B cell (primary cell): ENCODE results near the gene DRICH1. TPM values are rescaled to one million over a fixed set of nuclear protein-coding genes. Genes with fewer than 3 reads are reported as not detected.

Source experiments
- ATAC-seq: fragments of 200-7000 bp; cut with Tn5 transposase; one replicate; pipeline ENCODE4 v1.10.0; 2021; ENCODE audit warnings: low read depth, mild to moderate bottlenecking, moderate number of reproducible peaks, moderate library complexity
- CTCF ChIA-PET: fragments of 350-600 bp; sonication (Branson Sonifier 250); formaldehyde crosslinking; loops from one replicate; lab custom pipeline; 2021; ENCODE audit warnings: antibody characterized with exemption, inconsistent platforms; lab: Charles Lee
- POLR2A ChIA-PET: fragments of 350-600 bp; sonication (Branson Sonifier 250); formaldehyde crosslinking; loops from one replicate; lab custom pipeline; 2021; ENCODE audit warnings: antibody characterized with exemption; lab: Charles Lee
- DNase-seq: peaks from one replicate; pipeline ENCODE4 v3.0.0; 2013
- H2AFZ ChIP-seq: 2 replicates; pipeline ENCODE4 v1.6.1; 2012; ENCODE audit warnings: mild to moderate bottlenecking, low read depth, low read length; ENCODE audit not compliant: insufficient read depth, poor library complexity, severe bottlenecking
- H3K27ac ChIP-seq, 2 donors: 1 replicate in 1 of 2; 2 replicates in 1 of 2; pipeline ENCODE4 v1.5.1; 2012 to 2013; ENCODE audit warnings: low read length in 2 of 2, mild to moderate bottlenecking in 2 of 2, moderate library complexity in 1 of 2
- H3K27me3 ChIP-seq, 4 experiments: fragments of 200-600 bp in 1 of 4; sonication (generic) in 1 of 4; replicated peaks in 1 of 4; 1 replicate in 2 of 4; 2 replicates in 2 of 4; pipeline versions ENCODE4 v1.6.1 to v1.7.0; 2013 to 2016; ENCODE audit warnings: low read length in 3 of 4, mild to moderate bottlenecking in 2 of 4, mixed read lengths in 1 of 4, moderate library complexity in 1 of 4; ENCODE audit not compliant: insufficient read depth in 4 of 4, control insufficient read depth in 3 of 4; ENCODE audit errors: control extremely low read depth in 1 of 4
- H3K36me3 ChIP-seq, 2 experiments: replicated peaks in 1 of 2; 1 replicate in 1 of 2; 2 replicates in 1 of 2; pipeline versions ENCODE4 v1.6.1 to v1.7.1; 2013; ENCODE audit warnings: low read length in 1 of 2; ENCODE audit not compliant: insufficient read depth in 2 of 2, control insufficient read depth in 1 of 2; ENCODE audit errors: control extremely low read depth in 1 of 2, extremely low read depth in 1 of 2
- H3K4me1 ChIP-seq, 2 donors: fragments of 200-600 bp in 1 of 2; sonication (generic) in 1 of 2; 1 replicate in 1 of 2; 2 replicates in 1 of 2; pipeline versions ENCODE4 v1.5.1 to v1.6.1; 2013 to 2017; ENCODE audit warnings: low read length in 2 of 2; ENCODE audit not compliant: control insufficient read depth in 2 of 2, insufficient read depth in 2 of 2
- H3K4me2 ChIP-seq: replicated peaks from 2 replicates; pipeline ENCODE3; 2012; ENCODE audit warnings: mild to moderate bottlenecking, low read depth, low read length; ENCODE audit not compliant: poor library complexity, severe bottlenecking
- H3K4me3 ChIP-seq, 5 experiments: fragments of 200-600 bp in 1 of 5; sonication (generic) in 1 of 5; 1 replicate in 3 of 5; 2 replicates in 2 of 5; pipeline versions ENCODE4 v1.5.1 to v1.7.0; 2011 to 2016; ENCODE audit warnings: low read length in 4 of 5, mild to moderate bottlenecking in 4 of 5, low read depth in 2 of 5, control low read depth in 1 of 5, moderate library complexity in 1 of 5; ENCODE audit not compliant: insufficient read depth in 1 of 5; ENCODE audit errors: control extremely low read depth in 1 of 5, extremely low read depth in 1 of 5
- H3K79me2 ChIP-seq: fragments of 200-600 bp; sonication (generic); one replicate; pipeline ENCODE4 v1.6.0; 2016; ENCODE audit warnings: low read length; ENCODE audit not compliant: control insufficient read depth, insufficient read depth
- H3K9ac ChIP-seq: fragments of 200-600 bp; sonication (generic); 2 replicates; pipeline ENCODE4 v1.6.1; 2017; ENCODE audit warnings: mild to moderate bottlenecking, low read length, moderate library complexity
- H3K9me3 ChIP-seq, 3 donors: one replicate each; pipeline versions ENCODE4 v1.6.1 to v1.7.1; 2013; ENCODE audit warnings: low read length in 2 of 3; ENCODE audit not compliant: control insufficient read depth in 2 of 3, insufficient read depth in 1 of 3; ENCODE audit errors: control extremely low read depth in 1 of 3
- H4K20me1 ChIP-seq: 2 replicates; pipeline ENCODE4 v1.6.0; 2012; ENCODE audit warnings: mild to moderate bottlenecking, low read length; ENCODE audit not compliant: insufficient read depth, control insufficient read depth, poor library complexity, severe bottlenecking
- H3K27ac Mint-ChIP-seq: one replicate; pipeline ENCODE4 v1.8.0; 2021; ENCODE audit warnings: mixed read lengths
- H3K27me3 Mint-ChIP-seq: one replicate; pipeline ENCODE4 v1.8.0; 2021; ENCODE audit warnings: mixed read lengths
- H3K4me1 Mint-ChIP-seq: one replicate; pipeline ENCODE4 v1.8.0; 2021; ENCODE audit warnings: mixed read lengths
- H3K4me3 Mint-ChIP-seq: one replicate; pipeline ENCODE4 v1.8.0; 2021; ENCODE audit warnings: mixed read lengths
- H3K9me3 Mint-ChIP-seq: one replicate; pipeline ENCODE4 v1.8.0; 2022; ENCODE audit warnings: mixed read lengths; ENCODE audit not compliant: insufficient read depth
- EZH2 ChIP-seq: IDR thresholded peaks from 2 replicates; pipeline ENCODE4 v1.6.1; 2012; ENCODE audit warnings: borderline replicate concordance, low read depth, mild to moderate bottlenecking, moderate library complexity, low read length; ENCODE audit not compliant: insufficient read depth, poor library complexity, severe bottlenecking
- WGBS: methylation state at CpG from one replicate; pipeline ENCODE4 v1.1.5; 2013; ENCODE audit warnings: missing lambda C conversion rate; ENCODE audit not compliant: insufficient coverage; 5-methylcytosine and 5-hydroxymethylcytosine counted together
- intact Hi-C: fragments of 100-400 bp; cut with micrococcal nuclease; formaldehyde crosslinking; loops from one replicate; pipeline ENCODE4 v1.10.0; 2022
- polyA plus RNA-seq: library from polyadenylated mRNA; depleted of rRNA; stranded (reverse); fragments of >200 nt; gene quantifications from 2 replicates; pipeline ENCODE4 v1.2.3, GENCODE V29; 2012
- total RNA-seq, 2 donors: library from RNA; stranded (reverse); fragments of 120-200 nt in 1 of 2; gene quantifications; 1 replicate in 1 of 2; 2 replicates in 1 of 2; pipeline versions ENCODE4 v1.2.3 to v1.2.4, GENCODE V29; 2013 to 2022
- TF ChIP-seq, protein P1 (sequence below): fragments of 200-600 bp; IDR thresholded peaks from one replicate; pipeline ENCODE4 v1.8.0; 2022; ENCODE audit warnings: antibody characterized with exemption, mild to moderate bottlenecking

Gene DRICH1
- total and polyA plus RNA-seq, 2 donors (not counting 1 experiment from before 2014, with no cell fraction given), result 0.37 to 1.5 TPM

GRCh38 chr22:23621082-23621780 is 10.9 kb downstream of the DRICH1 start:
- no peaks in the 10 kb centered on the region for H3K27me3 Mint-ChIP-seq
- POLR2A ChIA-PET, result no interaction called here
- CTCF ChIA-PET, result no interaction called here

More at GRCh38 chr22:23621082-23621780, 10.9 kb downstream of the DRICH1 start:
- WGBS, result 87% methylated on average over 4 of the region's 9 CpGs
- H3K27ac ChIP-seq, result no peak overlapping the region
- no peak for DNase-seq
- H4K20me1 ChIP-seq, result no peaks in the 10 kb centered on the region
- no peak overlapping the region for H2AFZ ChIP-seq
- no peak for TF ChIP-seq EZH2
- TF ChIP-seq, protein P1, sequence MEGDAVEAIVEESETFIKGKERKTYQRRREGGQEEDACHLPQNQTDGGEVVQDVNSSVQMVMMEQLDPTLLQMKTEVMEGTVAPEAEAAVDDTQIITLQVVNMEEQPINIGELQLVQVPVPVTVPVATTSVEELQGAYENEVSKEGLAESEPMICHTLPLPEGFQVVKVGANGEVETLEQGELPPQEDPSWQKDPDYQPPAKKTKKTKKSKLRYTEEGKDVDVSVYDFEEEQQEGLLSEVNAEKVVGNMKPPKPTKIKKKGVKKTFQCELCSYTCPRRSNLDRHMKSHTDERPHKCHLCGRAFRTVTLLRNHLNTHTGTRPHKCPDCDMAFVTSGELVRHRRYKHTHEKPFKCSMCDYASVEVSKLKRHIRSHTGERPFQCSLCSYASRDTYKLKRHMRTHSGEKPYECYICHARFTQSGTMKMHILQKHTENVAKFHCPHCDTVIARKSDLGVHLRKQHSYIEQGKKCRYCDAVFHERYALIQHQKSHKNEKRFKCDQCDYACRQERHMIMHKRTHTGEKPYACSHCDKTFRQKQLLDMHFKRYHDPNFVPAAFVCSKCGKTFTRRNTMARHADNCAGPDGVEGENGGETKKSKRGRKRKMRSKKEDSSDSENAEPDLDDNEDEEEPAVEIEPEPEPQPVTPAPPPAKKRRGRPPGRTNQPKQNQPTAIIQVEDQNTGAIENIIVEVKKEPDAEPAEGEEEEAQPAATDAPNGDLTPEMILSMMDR, result no peak
- no peak overlapping the region for H3K4me3 ChIP-seq
- no peaks in the 10 kb centered on the region for H3K9me3 ChIP-seq
- Mint-ChIP-seq H3K4me3 (no peak overlapping the region), H3K9me3 (no peaks in the 10 kb centered on the region), H3K27ac (no peak overlapping the region), H3K4me1 (no peaks in the 10 kb centered on the region)
- intact Hi-C loops, result no loop called here
- H3K4me1 ChIP-seq, result no peaks in the 10 kb centered on the region
- H3K27me3 ChIP-seq, result no peaks in the 10 kb centered on the region
- no peaks in the 10 kb centered on the region for H3K79me2 ChIP-seq
- H3K36me3 ChIP-seq, result no peaks in the 10 kb centered on the region
- H3K4me2 ChIP-seq, result no peak overlapping the region
- no peak for ATAC-seq
- no peak overlapping the region for H3K9ac ChIP-seq
